ENCODE data around the gene USH2A.

The USH2A gene

GRCh38 chr1:216270086-216270773 lies 153.0 kb downstream of the USH2A start:
- DNase-seq: no peak

GRCh38 chr1:216261631-216262030 lies 161.6 kb downstream of the USH2A start:
- no peak for DNase-seq

GRCh38 chr1:216258856-216259255 lies 164.4 kb downstream of the USH2A start:
- no peak for DNase-seq

- no peak for DNase-seq
Measured at GRCh38 chr1:216258386-216258785, 164.9 kb downstream of the USH2A start.

- no peak for DNase-seq
Measured at GRCh38 chr1:216250861-216251260, 172.4 kb downstream of the USH2A start.

GRCh38 chr1:216248628-216249027 lies 174.6 kb downstream of the USH2A start:
- no peak for DNase-seq

GRCh38 chr1:216247937-216248336 lies 175.3 kb downstream of the USH2A start:
- no peak for DNase-seq

- no peak for DNase-seq
Measured at GRCh38 chr1:216246577-216247203, 176.6 kb downstream of the USH2A start.

- no peak for DNase-seq
Measured at GRCh38 chr1:216238844-216239243, 184.4 kb downstream of the USH2A start.

GRCh38 chr1:216237927-216238542 lies 185.2 kb downstream of the USH2A start:
- no peak for DNase-seq

GRCh38 chr1:216224233-216224632 lies 199.0 kb downstream of the USH2A start:
- DNase-seq: no peak

GRCh38 chr1:216223486-216223885 lies 199.8 kb downstream of the USH2A start:
- no peak for DNase-seq

- no peak for DNase-seq
Measured at GRCh38 chr1:216222288-216222687, 201.0 kb downstream of the USH2A start.

GRCh38 chr1:216221260-216221700 lies 202.0 kb downstream of the USH2A start:
- peak; percentile 6 for DNase-seq

GRCh38 chr1:216216305-216216704 lies 206.9 kb downstream of the USH2A start:
- DNase-seq: no peak

GRCh38 chr1:216215169-216215568 lies 208.1 kb downstream of the USH2A start:
- no peak for DNase-seq

GRCh38 chr1:216212826-216213225 lies 210.4 kb downstream of the USH2A start:
- DNase-seq: no peak

- no peak for DNase-seq
Measured at GRCh38 chr1:216210081-216210480, 213.2 kb downstream of the USH2A start.

GRCh38 chr1:216209125-216209524 lies 214.1 kb downstream of the USH2A start:
- DNase-seq: no peak

- DNase-seq: no peak
Measured at GRCh38 chr1:216207154-216207553, 216.1 kb downstream of the USH2A start.

- no peak for DNase-seq
Measured at GRCh38 chr1:216205176-216205575, 218.1 kb downstream of the USH2A start.

GRCh38 chr1:216201946-216202345 lies 221.3 kb downstream of the USH2A start:
- DNase-seq: no peak

- DNase-seq: no peak
Measured at GRCh38 chr1:216200941-216201340, 222.3 kb downstream of the USH2A start.

GRCh38 chr1:216194721-216195120 lies 228.5 kb downstream of the USH2A start:
- no peak for DNase-seq

Data from stimulated activated CD4-positive, alpha-beta T cell treated with anti-CD3 and anti-CD28 coated beads, Interleukin-15, amount 100 ng/mL, for 24 hours (primary cell).